Esophagus mucosa (tissue), 1 donor: Measurements from ENCODE around the gene CTNNBL1. TPM values are rescaled to one million over a fixed set of nuclear protein-coding genes. Genes with fewer than 3 reads are reported as not detected.

ENCODE experiments used
- total RNA-seq: library from RNA; stranded (reverse); gene quantifications from one replicate; pipeline ENCODE4 v1.2.4, GENCODE V29; 2023
- donor health status: DM: yes; HTN: yes; CAD: no.

Gene CTNNBL1
- total RNA-seq, 1 donor from 2014 or later: 38.7 TPM

Other genes with a start within 250 kb of the CTNNBL1 start
- 0.28 TPM for gene NNAT, start 172.8 kb upstream of the CTNNBL1 start, total RNA-seq
- 66.1 TPM for gene BLCAP, start 166.2 kb upstream of the CTNNBL1 start, total RNA-seq
- 0.52 TPM for gene VSTM2L, start 209.1 kb downstream of the CTNNBL1 start, total RNA-seq